ENCODE measurements around the gene MICAL1. TPM values are rescaled to one million over a fixed set of nuclear protein-coding genes. Genes with fewer than 3 reads are reported as not detected.

The MICAL1 gene
- total RNA-seq, 1 experiment from 2014 or later: 11.7 TPM

DNA sequence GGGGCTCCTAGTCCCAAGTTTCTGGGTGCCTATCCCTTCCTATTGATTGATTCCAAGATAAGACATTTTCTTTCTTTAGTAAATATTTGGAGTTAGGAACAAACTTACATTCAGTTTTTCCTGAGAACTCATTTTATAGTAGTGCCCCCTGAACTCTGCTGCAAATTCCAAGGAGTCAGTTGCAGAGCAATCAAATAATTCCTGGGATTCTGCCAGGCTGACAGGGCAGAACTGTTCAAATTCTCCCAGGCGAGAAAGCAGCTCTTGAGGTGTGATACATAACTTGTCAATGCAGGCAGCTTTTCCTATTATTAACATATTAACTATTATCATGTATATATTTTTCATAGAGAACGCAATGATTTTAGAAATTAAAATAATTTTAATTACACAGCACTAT is 43.4 kb upstream of the MICAL1 start:
- no peak for DNase-seq
- TF ChIP-seq, protein P1, sequence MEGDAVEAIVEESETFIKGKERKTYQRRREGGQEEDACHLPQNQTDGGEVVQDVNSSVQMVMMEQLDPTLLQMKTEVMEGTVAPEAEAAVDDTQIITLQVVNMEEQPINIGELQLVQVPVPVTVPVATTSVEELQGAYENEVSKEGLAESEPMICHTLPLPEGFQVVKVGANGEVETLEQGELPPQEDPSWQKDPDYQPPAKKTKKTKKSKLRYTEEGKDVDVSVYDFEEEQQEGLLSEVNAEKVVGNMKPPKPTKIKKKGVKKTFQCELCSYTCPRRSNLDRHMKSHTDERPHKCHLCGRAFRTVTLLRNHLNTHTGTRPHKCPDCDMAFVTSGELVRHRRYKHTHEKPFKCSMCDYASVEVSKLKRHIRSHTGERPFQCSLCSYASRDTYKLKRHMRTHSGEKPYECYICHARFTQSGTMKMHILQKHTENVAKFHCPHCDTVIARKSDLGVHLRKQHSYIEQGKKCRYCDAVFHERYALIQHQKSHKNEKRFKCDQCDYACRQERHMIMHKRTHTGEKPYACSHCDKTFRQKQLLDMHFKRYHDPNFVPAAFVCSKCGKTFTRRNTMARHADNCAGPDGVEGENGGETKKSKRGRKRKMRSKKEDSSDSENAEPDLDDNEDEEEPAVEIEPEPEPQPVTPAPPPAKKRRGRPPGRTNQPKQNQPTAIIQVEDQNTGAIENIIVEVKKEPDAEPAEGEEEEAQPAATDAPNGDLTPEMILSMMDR (IDR thresholded peaks at IDR 0.05; ENCODE audit: insufficient read depth in 1 of 2, low read depth in 1 of 2, low read length in 1 of 2, severe bottlenecking in 1 of 2, unreplicated experiment in 1 of 2): no peak
- H3K4me1 ChIP-seq: no peaks in the 10 kb centered on the region
- Mint-ChIP-seq H3K4me1 (ENCODE audit: low read depth, unreplicated experiment) (no peaks in the 10 kb centered on the region), H3K27ac (ENCODE audit: unreplicated experiment) (no peak overlapping the region), H3K36me3 (ENCODE audit: insufficient read depth, unreplicated experiment) (no peaks in the 10 kb centered on the region), H3K27me3 (ENCODE audit: insufficient read depth, unreplicated experiment) (peaks cover 25% of the 10 kb centered on the region), H3K4me3 (ENCODE audit: unreplicated experiment) (no peak overlapping the region), H3K9me3 (ENCODE audit: unreplicated experiment) (no peaks in the 10 kb centered on the region)
- H3K27me3 ChIP-seq (replicated peaks; ENCODE audit: control insufficient read depth, insufficient read depth, low read length): no peaks in the 10 kb centered on the region
- no peaks in the 10 kb centered on the region for H3K36me3 ChIP-seq (ENCODE audit: control insufficient read depth, insufficient read depth, low read length)
- ChIA-PET POLR2A (no interaction called here), CTCF (no interaction called here)
- H3K9me3 ChIP-seq: no peaks in the 10 kb centered on the region
- BruUV-seq (replicated peaks): no TSS peak
- intact Hi-C loops (cut with micrococcal nuclease; ENCODE audit: unreplicated experiment): no loop called here
- H3K4me3 ChIP-seq (ENCODE audit: low read depth, low read length): no peak overlapping the region

DNA sequence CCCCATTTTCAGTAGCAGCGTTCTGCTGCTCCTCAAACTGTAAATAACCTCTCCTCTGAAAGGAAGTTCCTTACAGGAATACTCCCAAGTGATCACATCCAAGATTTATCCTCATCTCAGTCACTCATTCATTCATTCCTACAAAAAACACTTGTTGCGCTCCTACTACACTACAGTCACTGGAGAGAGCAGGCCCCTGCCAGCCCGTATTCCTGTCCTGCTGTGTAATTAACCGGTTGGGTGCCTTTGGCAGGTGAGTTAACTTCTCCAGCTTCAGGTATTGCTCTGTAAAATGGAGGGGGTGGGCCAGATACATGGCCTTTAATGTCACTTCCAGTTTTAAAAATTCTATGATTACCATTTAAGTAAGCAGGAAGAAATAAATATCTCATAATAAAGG is 42.5 kb upstream of the MICAL1 start:
- Mint-ChIP-seq H3K36me3 (ENCODE audit: insufficient read depth, unreplicated experiment) (no peaks in the 10 kb centered on the region), H3K9me3 (ENCODE audit: unreplicated experiment) (no peaks in the 10 kb centered on the region), H3K27ac (ENCODE audit: unreplicated experiment) (no peak overlapping the region), H3K4me3 (ENCODE audit: unreplicated experiment) (no peak overlapping the region), H3K4me1 (ENCODE audit: low read depth, unreplicated experiment) (no peaks in the 10 kb centered on the region), H3K27me3 (ENCODE audit: insufficient read depth, unreplicated experiment) (peaks cover 28% of the 10 kb centered on the region)
- Histone ChIP-seq H3K36me3 (ENCODE audit: control insufficient read depth, insufficient read depth, low read length) (no peaks in the 10 kb centered on the region), H3K9me3 (no peaks in the 10 kb centered on the region), H3K27me3 (replicated peaks; ENCODE audit: control insufficient read depth, insufficient read depth, low read length) (no peaks in the 10 kb centered on the region), H3K4me1 (no peaks in the 10 kb centered on the region), H3K4me3 (ENCODE audit: low read depth, low read length) (no peak overlapping the region)
- intact Hi-C loops (cut with micrococcal nuclease; ENCODE audit: unreplicated experiment): no loop called here
- TF ChIP-seq, protein P1 (IDR thresholded peaks at IDR 0.05; ENCODE audit: insufficient read depth in 1 of 2, low read depth in 1 of 2, low read length in 1 of 2, severe bottlenecking in 1 of 2, unreplicated experiment in 1 of 2): no peak
- ChIA-PET CTCF (no interaction called here), POLR2A (no interaction called here)
- DNase-seq: no peak
- BruUV-seq (replicated peaks): no TSS peak

DNA sequence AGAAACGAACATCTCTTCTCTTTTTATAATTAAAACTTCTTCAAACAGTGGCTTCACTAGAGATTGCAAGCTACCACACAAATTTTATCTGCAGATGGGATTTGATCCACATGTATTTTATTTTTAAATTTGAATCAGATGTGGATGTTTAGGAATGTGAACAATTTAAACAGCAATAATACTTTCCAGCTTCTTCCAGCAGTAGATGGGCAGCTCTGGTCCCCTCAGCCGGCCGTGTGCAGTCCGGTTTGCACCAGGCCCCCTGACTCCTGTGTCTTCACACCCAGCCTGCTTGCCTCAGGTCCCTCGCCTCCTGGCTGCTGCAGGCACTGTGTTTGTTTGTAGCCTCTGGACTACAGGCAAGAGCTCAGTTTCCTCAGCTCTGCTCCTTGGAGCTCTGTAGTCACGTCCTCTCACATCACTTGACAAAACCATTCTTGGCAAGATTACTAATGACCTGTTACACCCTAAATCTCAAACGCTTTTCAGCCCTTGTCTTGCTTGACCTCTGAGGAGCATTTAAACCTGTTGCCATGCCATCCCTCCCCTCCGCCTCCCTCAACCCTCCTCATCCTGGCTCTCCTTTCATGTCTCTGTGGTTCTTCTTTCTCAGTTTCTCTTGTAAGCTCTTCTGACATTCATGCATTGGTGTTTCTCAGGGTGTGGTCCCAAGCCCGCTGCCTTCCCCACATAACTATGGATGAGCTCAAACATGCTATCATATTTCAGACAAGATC is 40.6 kb upstream of the MICAL1 start:
- Histone ChIP-seq H3K36me3 (ENCODE audit: control insufficient read depth, insufficient read depth, low read length) (no peaks in the 10 kb centered on the region), H3K4me3 (ENCODE audit: low read depth, low read length) (no peak overlapping the region), H3K4me1 (no peaks in the 10 kb centered on the region), H3K9me3 (no peaks in the 10 kb centered on the region), H3K27me3 (replicated peaks; ENCODE audit: control insufficient read depth, insufficient read depth, low read length) (no peaks in the 10 kb centered on the region)
- no TSS peak for BruUV-seq (replicated peaks)
- ChIA-PET CTCF (no interaction called here), POLR2A (no interaction called here)
- Mint-ChIP-seq H3K4me3 (ENCODE audit: unreplicated experiment) (no peak overlapping the region), H3K9me3 (ENCODE audit: unreplicated experiment) (no peaks in the 10 kb centered on the region), H3K36me3 (ENCODE audit: insufficient read depth, unreplicated experiment) (no peaks in the 10 kb centered on the region), H3K27ac (ENCODE audit: unreplicated experiment) (no peak overlapping the region), H3K4me1 (ENCODE audit: low read depth, unreplicated experiment) (no peaks in the 10 kb centered on the region), H3K27me3 (ENCODE audit: insufficient read depth, unreplicated experiment) (peaks cover 24% of the 10 kb centered on the region)
- intact Hi-C loops (cut with micrococcal nuclease; ENCODE audit: unreplicated experiment): no loop called here
- TF ChIP-seq, protein P1 (IDR thresholded peaks at IDR 0.05; ENCODE audit: insufficient read depth in 1 of 2, low read depth in 1 of 2, low read length in 1 of 2, severe bottlenecking in 1 of 2, unreplicated experiment in 1 of 2): no peak
- no peak for DNase-seq
